Right renal cortex interstitium (tissue), 3 donors: ENCODE data around the gene TRIM33. TPM values are rescaled to one million over a fixed set of nuclear protein-coding genes. Genes with fewer than 3 reads are reported as not detected.
A peak's percentile ranks its signal among the peaks of the same experiment; 100 is the strongest.
"Not testable (repeated sequence)": the region's sequence is repeated elsewhere in the genome, so short reads cannot be mapped to it uniquely, and the experiment has no call there.

ENCODE experiments used
- DNase-seq, 3 donors: peaks; one replicate each; pipeline ENCODE4 v3.0.0-alpha.2; 2013; ENCODE audit warnings: low read depth in 3 of 3, low spot score in 2 of 3
- polyA plus RNA-seq, 3 donors: library from polyadenylated mRNA; unstranded; fragments of 120-200 nt; gene quantifications; one replicate each; pipeline ENCODE4 v1.2.1, GENCODE V29; 2013; ENCODE audit not compliant: insufficient read length in 3 of 3

TRIM33 gene
- polyA plus RNA-seq, 3 donors = 45.9 to 57.8 (median 54.6) TPM

GRCh38 chr1:114512595-114513280 lies 1.7 kb upstream of the TRIM33 start:
- DNase-seq = no peak

DNA sequence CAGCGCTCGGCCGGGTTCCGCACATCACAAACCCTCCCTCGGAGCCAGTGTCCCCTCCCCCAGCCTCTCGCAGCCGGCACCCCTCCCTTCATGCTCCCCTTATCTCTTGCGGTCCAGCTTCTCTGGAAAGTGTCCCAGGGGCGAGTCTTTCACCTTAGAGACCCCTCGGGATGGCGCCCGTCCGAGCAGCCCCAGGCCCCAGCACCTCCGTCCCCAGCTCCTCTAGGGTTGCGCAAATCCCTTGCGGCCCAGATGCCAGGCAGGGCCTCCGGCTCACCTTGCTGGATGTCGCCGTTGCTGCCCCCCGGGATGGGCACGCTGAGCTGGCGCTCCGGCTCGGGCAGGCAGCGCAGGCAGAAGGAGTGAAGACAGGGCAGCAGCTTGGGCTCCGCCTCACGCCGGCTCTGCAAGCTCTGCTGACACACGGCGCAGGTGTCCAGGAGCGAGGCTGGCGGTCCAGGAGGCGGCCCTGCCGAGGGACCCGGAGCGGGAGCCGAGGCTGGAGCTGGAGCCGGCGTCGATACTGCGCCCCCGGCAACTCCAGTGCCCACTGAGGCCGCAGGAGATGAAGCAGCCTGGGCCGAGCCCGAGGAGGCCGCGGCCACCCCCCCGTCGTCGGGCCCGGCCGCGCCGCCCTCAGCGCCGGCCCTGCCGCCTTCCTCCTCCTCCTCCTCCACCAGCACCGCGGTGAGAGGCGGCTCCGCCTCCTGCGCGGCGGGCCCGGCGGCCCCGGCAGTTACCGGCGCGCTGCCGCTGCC lies 550 bp downstream of the TRIM33 start:
- DNase-seq = peak in 1 of 3 donors; percentile 29

- no peak for DNase-seq
These were observed 1.3 kb downstream of the TRIM33 start for GRCh38 chr1:114509596-114510273.

DNA sequence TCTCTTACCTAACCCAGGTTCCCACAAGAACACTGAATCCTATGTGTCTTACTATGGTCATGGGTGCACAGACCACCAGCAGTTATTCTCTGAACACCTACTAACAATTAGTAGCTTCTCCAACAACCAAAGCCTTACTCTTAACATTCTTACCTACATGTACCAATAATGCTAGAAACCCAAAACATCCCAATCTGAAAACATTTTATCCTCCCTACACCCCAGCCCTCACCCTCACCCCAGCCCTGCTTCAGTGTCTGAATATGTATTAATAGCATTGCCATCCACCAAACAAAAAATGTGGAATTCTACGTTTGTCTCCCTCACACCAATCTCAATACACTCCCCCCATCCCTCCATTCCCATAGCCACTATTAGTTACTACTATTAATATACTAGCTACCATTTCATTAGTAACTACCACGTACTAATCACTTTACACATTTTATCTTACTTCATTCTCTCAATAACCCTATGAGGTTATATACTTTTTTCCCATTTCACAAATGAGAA lies 2.6 kb downstream of the TRIM33 start:
- DNase-seq = no peak

DNA sequence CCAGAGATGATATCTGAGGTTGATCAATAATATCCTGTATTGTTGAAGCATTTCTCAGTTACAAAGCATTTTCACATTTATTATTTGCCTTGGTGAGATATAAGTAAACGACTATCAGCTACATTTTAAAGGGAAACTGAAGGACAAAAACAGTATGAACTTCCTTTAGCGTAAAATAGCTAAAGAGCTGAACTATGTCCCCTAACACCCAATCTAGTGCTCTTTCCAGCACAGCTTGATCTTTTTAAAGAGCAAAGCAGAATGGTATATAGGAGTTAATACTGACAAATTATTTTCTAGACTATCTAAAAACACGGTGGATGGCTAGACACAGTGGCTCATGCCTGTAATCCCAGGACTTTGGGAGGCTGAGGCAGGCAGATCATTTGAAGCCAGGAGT lies 3.5 kb downstream of the TRIM33 start:
- no peak for DNase-seq

- DNase-seq = no peak
These were observed 5.8 kb downstream of the TRIM33 start for GRCh38 chr1:114505148-114505561.

GRCh38 chr1:114503916-114504422 lies 7.0 kb downstream of the TRIM33 start:
- no peak for DNase-seq

DNA sequence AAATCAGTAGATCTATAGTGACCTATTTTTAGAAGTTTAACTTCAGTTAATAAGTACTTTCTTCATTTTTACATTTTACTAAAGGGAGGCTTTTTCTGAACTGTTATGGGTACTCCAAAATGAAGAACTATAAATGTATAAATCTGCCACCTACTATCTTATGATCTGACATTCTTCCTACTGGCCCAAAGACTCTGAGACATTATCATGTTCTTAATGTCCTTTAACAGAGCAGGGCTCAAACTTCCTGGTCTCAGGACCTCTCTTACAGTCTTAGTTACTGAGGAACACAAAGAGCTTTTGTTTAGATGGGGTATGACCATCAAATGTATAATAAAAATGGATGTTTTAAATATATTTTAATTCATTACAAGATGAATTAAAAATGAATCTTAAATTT lies 8.9 kb downstream of the TRIM33 start:
- DNase-seq = no peak

DNA sequence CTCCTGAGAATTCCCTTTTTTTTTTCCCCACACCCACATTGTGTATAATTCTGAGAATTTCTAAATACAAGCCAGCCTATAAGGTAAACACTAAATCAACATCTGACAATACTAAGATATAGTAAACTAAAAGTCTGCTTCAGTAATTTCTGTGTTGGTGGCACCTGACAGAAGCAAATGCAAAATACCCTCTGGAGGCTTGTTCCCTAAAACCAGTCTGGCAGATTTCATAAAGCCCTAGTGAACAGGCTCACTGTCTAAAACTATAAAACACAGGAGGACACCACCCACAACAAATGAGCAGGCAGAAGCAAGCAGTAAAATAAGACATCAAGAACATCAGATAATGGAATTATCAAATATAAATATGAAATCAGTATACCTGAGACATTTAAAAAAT lies 11.5 kb downstream of the TRIM33 start:
- no peak for DNase-seq

DNA sequence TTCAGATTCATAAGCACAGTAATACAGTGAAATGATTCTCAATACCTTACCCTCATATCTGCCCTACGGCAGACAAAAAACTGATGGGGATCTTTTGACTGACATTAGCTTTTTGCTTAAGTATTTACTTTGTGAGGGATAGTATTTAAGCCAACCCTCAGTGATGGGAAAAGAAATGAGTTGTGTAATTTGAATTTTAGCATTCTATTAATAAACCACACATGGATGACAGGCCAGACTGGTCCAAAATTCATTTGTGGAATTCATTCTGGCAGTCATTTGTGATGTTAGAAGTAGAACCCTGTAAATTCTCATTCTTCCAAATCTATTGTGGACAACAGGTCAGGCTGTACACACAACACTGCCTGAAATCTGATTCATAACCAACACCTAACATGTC lies 14.9 kb downstream of the TRIM33 start:
- DNase-seq = no peak

GRCh38 chr1:114495486-114495885 lies 15.5 kb downstream of the TRIM33 start:
- DNase-seq = no peak

DNA sequence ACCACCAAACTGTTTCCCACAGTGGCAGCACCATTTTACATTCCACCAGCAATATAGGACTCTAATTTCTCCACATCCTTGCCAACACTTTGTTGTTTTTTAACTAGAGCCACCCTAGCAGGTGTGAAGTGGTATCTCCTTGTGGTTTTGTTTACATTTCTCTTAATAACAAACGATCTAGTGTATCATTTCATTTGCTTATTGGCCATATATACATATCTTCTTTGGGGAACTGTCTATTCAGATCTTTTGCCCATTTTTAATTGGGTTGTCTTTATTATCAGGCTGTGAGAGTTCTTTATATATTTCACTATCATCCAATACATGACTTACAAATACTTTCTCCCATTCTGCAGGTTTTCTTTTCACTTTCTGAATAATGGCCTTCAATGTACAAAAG lies 18.0 kb downstream of the TRIM33 start:
- DNase-seq = no peak

DNA sequence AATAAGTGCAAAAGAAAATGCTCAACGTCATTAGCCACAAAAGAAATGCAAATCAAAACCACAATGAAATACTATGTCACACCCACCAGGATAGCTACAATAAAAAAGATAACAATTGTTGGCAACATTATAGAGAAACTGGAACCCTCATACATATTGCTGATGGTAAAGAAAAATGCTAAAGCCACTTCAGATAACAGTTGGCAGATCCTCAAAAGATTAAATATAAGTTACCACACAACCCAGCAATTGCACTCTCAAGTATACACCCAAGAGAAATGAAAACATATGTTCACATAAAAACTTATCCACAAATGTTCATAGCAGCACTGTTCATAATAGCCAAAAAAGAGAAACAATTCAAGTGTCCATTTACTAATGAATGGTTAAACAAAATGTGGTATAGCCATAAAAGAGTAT lies 20.7 kb downstream of the TRIM33 start:
- no peak for DNase-seq

DNA sequence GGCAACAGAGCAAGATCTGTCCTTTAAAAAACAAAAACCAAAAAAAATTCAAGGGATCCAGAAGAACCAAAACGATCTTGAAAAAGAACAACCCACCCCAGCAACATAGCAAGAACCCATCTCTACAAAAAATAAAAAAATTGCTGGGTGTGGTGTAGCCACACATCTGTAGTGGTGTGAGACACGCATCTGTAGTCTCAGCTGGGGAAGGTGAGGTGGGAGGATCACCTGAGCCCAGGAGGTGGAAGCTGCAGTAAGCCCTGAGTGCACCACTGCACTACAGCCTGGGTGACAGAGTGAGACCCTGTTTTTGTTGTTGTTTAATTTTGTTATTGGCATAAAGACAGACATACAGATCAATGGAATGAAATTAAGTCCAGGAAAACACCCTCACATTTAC lies 22.3 kb downstream of the TRIM33 start:
- DNase-seq = no peak

DNA sequence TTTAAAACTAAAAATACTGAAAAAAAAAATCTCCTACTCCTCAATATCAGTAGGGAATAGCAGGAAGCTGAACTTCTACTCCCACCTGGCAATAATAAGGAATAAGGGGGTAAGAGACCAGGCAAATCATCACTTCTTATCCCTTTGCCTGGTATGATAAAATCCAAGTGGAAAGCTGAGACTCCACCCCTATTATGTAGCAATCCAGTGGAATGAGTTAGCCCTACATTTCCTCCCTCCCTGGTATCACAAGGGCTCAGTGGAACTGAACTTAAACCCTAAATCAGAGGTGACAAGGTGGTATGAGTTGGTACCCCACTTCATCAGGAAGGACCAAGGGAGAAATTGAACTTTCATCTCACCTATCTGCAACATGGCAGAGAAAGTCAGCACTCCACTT lies 25.7 kb downstream of the TRIM33 start:
- no peak for DNase-seq

- no peak for DNase-seq
These were observed 28.4 kb downstream of the TRIM33 start for GRCh38 chr1:114482585-114482984.

- DNase-seq = not testable (repeated sequence)
These were observed 31.4 kb downstream of the TRIM33 start for GRCh38 chr1:114479636-114480035.

- DNase-seq = no peak
These were observed 31.9 kb downstream of the TRIM33 start for GRCh38 chr1:114479134-114479533.

- DNase-seq = no peak
These were observed 37.2 kb downstream of the TRIM33 start for GRCh38 chr1:114473796-114474195.

GRCh38 chr1:114472408-114472807 lies 38.6 kb downstream of the TRIM33 start:
- no peak for DNase-seq

- DNase-seq = no peak
These were observed 40.3 kb downstream of the TRIM33 start for GRCh38 chr1:114470681-114471080.
